HT-29 (cell line): ENCODE results near the gene SH2D3A. TPM values are rescaled to one million over a fixed set of nuclear protein-coding genes. Genes with fewer than 3 reads are reported as not detected.
"Not testable (repeated sequence)": the region's sequence is repeated elsewhere in the genome, so short reads cannot be mapped to it uniquely, and the experiment has no call there.

ENCODE experiments used
- DNase-seq: peaks from one replicate; pipeline ENCODE4 v3.0.0-alpha.2; 2015; ENCODE audit warnings: low spot score
- total RNA-seq: library from RNA; depleted of rRNA; stranded (reverse); fragments of >200 nt; shearing (Covaris generic); gene quantifications from 2 replicates; pipeline ENCODE4 v1.2.3, GENCODE V29; 2014

SH2D3A gene
- total RNA-seq, 1 experiment from 2014 or later = 110 TPM

GRCh38 chr19:6790194-6791128, 23.2 kb upstream of the SH2D3A start:
- DNase-seq = no peak

- no peak for DNase-seq
Measured at GRCh38 chr19:6788896-6789295, 21.7 kb upstream of the SH2D3A start.

GRCh38 chr19:6787393-6787792, 20.2 kb upstream of the SH2D3A start:
- DNase-seq = no peak

- no peak for DNase-seq
Measured at GRCh38 chr19:6779206-6779605, 12.0 kb upstream of the SH2D3A start.

GRCh38 chr19:6778386-6778785, 11.2 kb upstream of the SH2D3A start:
- no peak for DNase-seq

- no peak for DNase-seq
Measured at GRCh38 chr19:6777434-6777833, 10.2 kb upstream of the SH2D3A start.

GRCh38 chr19:6776999-6777398, 9.8 kb upstream of the SH2D3A start:
- DNase-seq = no peak

- DNase-seq = not testable (repeated sequence)
Measured at GRCh38 chr19:6776045-6776444, 8.8 kb upstream of the SH2D3A start.

- DNase-seq = no peak
Measured at GRCh38 chr19:6774821-6775707, 7.8 kb upstream of the SH2D3A start.

- no peak for DNase-seq
Measured at GRCh38 chr19:6773323-6773931, 6.2 kb upstream of the SH2D3A start.

- no peak for DNase-seq
Measured at GRCh38 chr19:6772866-6773322, 5.7 kb upstream of the SH2D3A start.

- DNase-seq = no peak
Measured at GRCh38 chr19:6772028-6772865, 5.0 kb upstream of the SH2D3A start, which contains the start of gene VAV1. VAV1 (plus strand) TSS chr19:6772708; CDS start chr19:6772808, 100 bp downstream.

GRCh38 chr19:6771648-6772027, 4.4 kb upstream of the SH2D3A start:
- not testable (repeated sequence) for DNase-seq

- no peak for DNase-seq
Measured at GRCh38 chr19:6769006-6769619, 1.9 kb upstream of the SH2D3A start.

GRCh38 chr19:6768236-6768785, 1.1 kb upstream of the SH2D3A start:
- no peak for DNase-seq

GRCh38 chr19:6767081-6767356, 216 bp downstream of the SH2D3A start:
- DNase-seq = no peak

GRCh38 chr19:6766357-6767080, 716 bp downstream of the SH2D3A start:
- no peak for DNase-seq

GRCh38 chr19:6765738-6766356, 1.4 kb downstream of the SH2D3A start:
- peak; percentile 95 for DNase-seq

GRCh38 chr19:6762253-6762797, 4.9 kb downstream of the SH2D3A start:
- DNase-seq = not testable (repeated sequence)
